ENCODE measurements around the gene MCTP1. TPM values are rescaled to one million over a fixed set of nuclear protein-coding genes. Genes with fewer than 3 reads are reported as not detected.

The MCTP1 gene
- total RNA-seq, 1 donor from 2014 or later = 3.7 TPM

GRCh38 chr5:94745786-94746730 is 538.8 kb downstream of the MCTP1 start:
- H3K4me1 ChIP-seq = no peaks in the 10 kb centered on the region
- H2AFZ ChIP-seq (replicated peaks) = no peak overlapping the region
- Mint-ChIP-seq H3K36me3 (no peaks in the 10 kb centered on the region), H3K27me3 (ENCODE audit: insufficient read depth, low read depth) (peaks cover 2% of the 10 kb centered on the region), H3K4me1 (peaks cover 11% of the 10 kb centered on the region), H3K9me3 (no peaks in the 10 kb centered on the region), H3K4me3 (no peak overlapping the region), H3K27ac (no peak overlapping the region)
- no peak for DNase-seq (ENCODE audit: low spot score)
- H3K27ac ChIP-seq = no peak overlapping the region
- H3F3A ChIP-seq (ENCODE audit: low read depth) = no peaks in the 10 kb centered on the region
- no peak overlapping the region for H3K4me2 ChIP-seq
- H3K36me3 ChIP-seq = no peaks in the 10 kb centered on the region
- no peaks in the 10 kb centered on the region for H3K27me3 ChIP-seq
- H3K9ac ChIP-seq = no peak overlapping the region
- no peak for TF ChIP-seq CTCF (IDR thresholded peaks at IDR 0.05)
- H4K20me1 ChIP-seq (ENCODE audit: low read depth) = no peaks in the 10 kb centered on the region
- no peaks in the 10 kb centered on the region for H3K9me3 ChIP-seq (ENCODE audit: low read depth)
- no peaks in the 10 kb centered on the region for H3K79me2 ChIP-seq (ENCODE audit: low read depth)
- no peak overlapping the region for H3K4me3 ChIP-seq

GRCh38 chr5:94744906-94745305 is 540.0 kb downstream of the MCTP1 start:
- no peak for DNase-seq (ENCODE audit: low spot score)
- Histone ChIP-seq H3K4me3 (no peak overlapping the region), H3K4me2 (no peak overlapping the region), H3K27ac (no peak overlapping the region), H3K4me1 (no peaks in the 10 kb centered on the region), H4K20me1 (ENCODE audit: low read depth) (no peaks in the 10 kb centered on the region), H3K79me2 (ENCODE audit: low read depth) (no peaks in the 10 kb centered on the region), H3K9ac (no peak overlapping the region), H3F3A (ENCODE audit: low read depth) (no peaks in the 10 kb centered on the region), H3K36me3 (no peaks in the 10 kb centered on the region), H2AFZ (replicated peaks) (no peak overlapping the region), H3K9me3 (ENCODE audit: low read depth) (no peaks in the 10 kb centered on the region), H3K27me3 (no peaks in the 10 kb centered on the region)
- TF ChIP-seq CTCF (IDR thresholded peaks at IDR 0.05) = no peak
- TF ChIP-seq EZH2phosphoT487 (IDR thresholded peaks at IDR 0.05) = no peak
- no peak for TF ChIP-seq EZH2 (IDR thresholded peaks at IDR 0.05)
- Mint-ChIP-seq H3K9me3 (no peaks in the 10 kb centered on the region), H3K27me3 (ENCODE audit: insufficient read depth, low read depth) (no peaks in the 10 kb centered on the region), H3K4me1 (peaks cover 5% of the 10 kb centered on the region), H3K27ac (no peak overlapping the region), H3K4me3 (no peak overlapping the region), H3K36me3 (no peaks in the 10 kb centered on the region)

GRCh38 chr5:94742852-94743251 is 542.0 kb downstream of the MCTP1 start:
- H2AFZ ChIP-seq (replicated peaks) = no peak overlapping the region

More at GRCh38 chr5:94742852-94743251, 542.0 kb downstream of the MCTP1 start:
- H3K4me1 Mint-ChIP-seq = peaks cover 4% of the 10 kb centered on the region
- Histone ChIP-seq H3F3A (ENCODE audit: low read depth) (no peaks in the 10 kb centered on the region), H3K36me3 (no peaks in the 10 kb centered on the region), H3K9me3 (ENCODE audit: low read depth) (no peaks in the 10 kb centered on the region), H3K9ac (no peak overlapping the region), H3K27me3 (no peaks in the 10 kb centered on the region), H3K27ac (no peak overlapping the region), H3K4me2 (no peak overlapping the region), H3K79me2 (ENCODE audit: low read depth) (no peaks in the 10 kb centered on the region), H3K4me1 (no peaks in the 10 kb centered on the region), H4K20me1 (ENCODE audit: low read depth) (no peaks in the 10 kb centered on the region), H3K4me3 (no peak overlapping the region)
- no peaks in the 10 kb centered on the region for H3K27me3 Mint-ChIP-seq (ENCODE audit: insufficient read depth, low read depth)
- no peak overlapping the region for H3K27ac Mint-ChIP-seq
- no peak overlapping the region for H3K4me3 Mint-ChIP-seq
- DNase-seq (ENCODE audit: low spot score) = no peak
- TF ChIP-seq CTCF (IDR thresholded peaks at IDR 0.05) (no peak), EZH2 (IDR thresholded peaks at IDR 0.05) (no peak), EZH2phosphoT487 (IDR thresholded peaks at IDR 0.05) (no peak)
- no peaks in the 10 kb centered on the region for H3K36me3 Mint-ChIP-seq
- no peaks in the 10 kb centered on the region for H3K9me3 Mint-ChIP-seq

Measured in neural progenitor cell (in vitro differentiated cells).